Liver (tissue), 3 donors: Measurements from ENCODE around the gene RPLP2.

Experiments
- EGR1 ChIP-seq, 2 donors: IDR thresholded peaks; 2 replicates each; pipeline ENCODE4 v1.6.1; 2016 to 2018; ENCODE audit warnings: antibody characterized with exemption in 2 of 2, low read depth in 2 of 2
- GABPA ChIP-seq, 2 donors: IDR thresholded peaks in 1 of 2; conservative IDR thresholded peaks in 1 of 2; 2 replicates each; pipeline ENCODE4 v1.6.1; 2016; ENCODE audit warnings: antibody characterized with exemption in 2 of 2, mild to moderate bottlenecking in 1 of 2, moderate library complexity in 1 of 2
- RXRA ChIP-seq, 2 donors: IDR thresholded peaks; 2 replicates each; pipeline ENCODE4 v1.6.1; 2017 to 2018; ENCODE audit warnings: antibody characterized with exemption in 2 of 2, mild to moderate bottlenecking in 1 of 2
- TF ChIP-seq, protein P1 (sequence below): IDR thresholded peaks from 2 replicates; pipeline ENCODE4 v1.6.1; 2016; ENCODE audit warnings: antibody characterized with exemption
- TF ChIP-seq, protein P2 (sequence below): fragments of 150-350 bp; IDR thresholded peaks from 2 replicates; pipeline ENCODE4 v1.5.1; 2017; ENCODE audit warnings: improper control_type of control experiment, low read depth, low read length; ENCODE audit not compliant: missing input control
- TF ChIP-seq, protein P3 (sequence below): IDR thresholded peaks from 2 replicates; pipeline ENCODE4 v1.6.1; 2016; ENCODE audit warnings: antibody characterized with exemption
- donor health status: healthy.
- donor health status: healthy.

DNA sequence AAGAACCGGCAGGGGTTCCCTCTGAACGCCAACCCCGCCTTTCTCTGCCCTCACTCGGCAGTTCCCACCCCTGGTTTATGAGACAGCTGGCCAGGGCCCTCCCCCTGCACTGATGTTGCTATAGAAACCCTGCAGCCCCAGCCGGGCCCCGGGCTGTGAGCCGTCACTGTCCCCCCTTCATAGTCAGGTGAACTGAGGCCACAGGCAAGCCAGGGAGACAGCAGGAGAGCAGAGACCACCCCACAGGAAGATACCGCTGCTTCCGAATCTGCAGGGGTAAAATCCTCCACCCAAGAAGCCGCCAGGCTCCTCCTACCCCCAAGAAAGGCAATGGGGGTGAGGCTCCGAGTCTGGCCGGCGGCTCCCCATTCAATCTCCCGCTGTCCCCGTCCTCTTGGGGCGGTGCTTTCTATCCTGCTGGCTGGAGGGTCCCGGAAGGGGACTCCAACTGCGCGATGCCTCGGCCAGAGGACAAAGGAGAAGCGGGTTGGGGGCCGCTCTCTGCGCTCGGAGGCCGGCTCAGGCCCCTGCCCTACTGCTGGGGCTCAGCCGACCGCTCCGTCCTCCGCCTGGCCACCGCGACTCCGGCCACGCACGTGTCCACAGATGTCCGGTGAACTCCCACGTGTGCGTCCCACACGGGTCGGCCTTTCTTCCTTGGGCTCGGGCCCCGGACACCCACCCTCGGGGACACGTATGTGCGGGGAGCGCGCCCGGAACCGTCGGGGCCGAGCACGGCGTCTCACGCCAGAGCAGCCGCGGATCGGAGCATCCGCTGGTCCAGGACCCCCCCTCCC lies 12.3 kb upstream of the RPLP2 start:
- TF ChIP-seq, protein P1, sequence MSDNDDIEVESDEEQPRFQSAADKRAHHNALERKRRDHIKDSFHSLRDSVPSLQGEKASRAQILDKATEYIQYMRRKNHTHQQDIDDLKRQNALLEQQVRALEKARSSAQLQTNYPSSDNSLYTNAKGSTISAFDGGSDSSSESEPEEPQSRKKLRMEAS: no peak
- TF ChIP-seq, protein P2, sequence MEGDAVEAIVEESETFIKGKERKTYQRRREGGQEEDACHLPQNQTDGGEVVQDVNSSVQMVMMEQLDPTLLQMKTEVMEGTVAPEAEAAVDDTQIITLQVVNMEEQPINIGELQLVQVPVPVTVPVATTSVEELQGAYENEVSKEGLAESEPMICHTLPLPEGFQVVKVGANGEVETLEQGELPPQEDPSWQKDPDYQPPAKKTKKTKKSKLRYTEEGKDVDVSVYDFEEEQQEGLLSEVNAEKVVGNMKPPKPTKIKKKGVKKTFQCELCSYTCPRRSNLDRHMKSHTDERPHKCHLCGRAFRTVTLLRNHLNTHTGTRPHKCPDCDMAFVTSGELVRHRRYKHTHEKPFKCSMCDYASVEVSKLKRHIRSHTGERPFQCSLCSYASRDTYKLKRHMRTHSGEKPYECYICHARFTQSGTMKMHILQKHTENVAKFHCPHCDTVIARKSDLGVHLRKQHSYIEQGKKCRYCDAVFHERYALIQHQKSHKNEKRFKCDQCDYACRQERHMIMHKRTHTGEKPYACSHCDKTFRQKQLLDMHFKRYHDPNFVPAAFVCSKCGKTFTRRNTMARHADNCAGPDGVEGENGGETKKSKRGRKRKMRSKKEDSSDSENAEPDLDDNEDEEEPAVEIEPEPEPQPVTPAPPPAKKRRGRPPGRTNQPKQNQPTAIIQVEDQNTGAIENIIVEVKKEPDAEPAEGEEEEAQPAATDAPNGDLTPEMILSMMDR: no peak
- TF ChIP-seq GABPA (IDR thresholded peaks at IDR 0.05 in 1 of 2, conservative IDR thresholded peaks at IDR 0.05 in 1 of 2) (no peak), EGR1 (IDR thresholded peaks at IDR 0.05; ENCODE audit: low read depth in 2 of 2) (no peak), RXRA (IDR thresholded peaks at IDR 0.05) (no peak)
- TF ChIP-seq, protein P3, sequence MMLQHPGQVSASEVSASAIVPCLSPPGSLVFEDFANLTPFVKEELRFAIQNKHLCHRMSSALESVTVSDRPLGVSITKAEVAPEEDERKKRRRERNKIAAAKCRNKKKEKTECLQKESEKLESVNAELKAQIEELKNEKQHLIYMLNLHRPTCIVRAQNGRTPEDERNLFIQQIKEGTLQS: no peak
